ENCODE measurements around the gene CAP1. TPM values are rescaled to one million over a fixed set of nuclear protein-coding genes. Genes with fewer than 3 reads are reported as not detected.

Gene CAP1
- total and polyA plus RNA-seq, 2 donors (not counting 3 experiments of a cell fraction or from before 2014, with no cell fraction given): 191 to 427 TPM

- Histone ChIP-seq H2AFZ (ENCODE audit: low read depth, low read length) (no peak overlapping the region), H3K9me1 (replicated peaks; ENCODE audit: control insufficient read depth, extremely low read depth, insufficient read depth, low read length) (no peaks in the 10 kb centered on the region), H4K20me1 (replicated peaks; ENCODE audit: control insufficient read depth, extremely low read depth, insufficient read depth, low read length) (no peaks in the 10 kb centered on the region), H3K27me3 (ENCODE audit: control insufficient read depth in 2 of 2, insufficient read depth in 2 of 2, low read length in 2 of 2) (peaks cover 2 to 17% of the 10 kb centered on the region in 2 experiments), H3K79me2 (ENCODE audit: control insufficient read depth, insufficient read depth, low read length) (no peaks in the 10 kb centered on the region), H3K9me3 (replicated peaks; ENCODE audit: control insufficient read depth, insufficient read depth, low read length) (no peaks in the 10 kb centered on the region), H3K4me2 (ENCODE audit: insufficient read depth, low read length) (no peak overlapping the region), H3K9ac (replicated peaks; ENCODE audit: extremely low read depth, insufficient read depth, low read length) (no peak overlapping the region), H3K27ac (ENCODE audit: insufficient read depth, low read depth, low read length) (no peak overlapping the region), H3K4me1 (ENCODE audit: control insufficient read depth, extremely low read depth, insufficient read depth, low read length) (peaks cover 5% of the 10 kb centered on the region), H3K36me3 (ENCODE audit: control insufficient read depth in 2 of 2, extremely low read depth in 1 of 2, insufficient read depth in 2 of 2, low read length in 2 of 2) (no peaks in the 10 kb centered on the region), H3K4me3 (replicated peaks in 1 of 3; ENCODE audit: insufficient read depth in 1 of 3, low read depth in 1 of 3, low read length in 3 of 3) (no peak overlapping the region)
- intact Hi-C loops (cut with micrococcal nuclease): no loop called here
- TF ChIP-seq, protein P1, sequence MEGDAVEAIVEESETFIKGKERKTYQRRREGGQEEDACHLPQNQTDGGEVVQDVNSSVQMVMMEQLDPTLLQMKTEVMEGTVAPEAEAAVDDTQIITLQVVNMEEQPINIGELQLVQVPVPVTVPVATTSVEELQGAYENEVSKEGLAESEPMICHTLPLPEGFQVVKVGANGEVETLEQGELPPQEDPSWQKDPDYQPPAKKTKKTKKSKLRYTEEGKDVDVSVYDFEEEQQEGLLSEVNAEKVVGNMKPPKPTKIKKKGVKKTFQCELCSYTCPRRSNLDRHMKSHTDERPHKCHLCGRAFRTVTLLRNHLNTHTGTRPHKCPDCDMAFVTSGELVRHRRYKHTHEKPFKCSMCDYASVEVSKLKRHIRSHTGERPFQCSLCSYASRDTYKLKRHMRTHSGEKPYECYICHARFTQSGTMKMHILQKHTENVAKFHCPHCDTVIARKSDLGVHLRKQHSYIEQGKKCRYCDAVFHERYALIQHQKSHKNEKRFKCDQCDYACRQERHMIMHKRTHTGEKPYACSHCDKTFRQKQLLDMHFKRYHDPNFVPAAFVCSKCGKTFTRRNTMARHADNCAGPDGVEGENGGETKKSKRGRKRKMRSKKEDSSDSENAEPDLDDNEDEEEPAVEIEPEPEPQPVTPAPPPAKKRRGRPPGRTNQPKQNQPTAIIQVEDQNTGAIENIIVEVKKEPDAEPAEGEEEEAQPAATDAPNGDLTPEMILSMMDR (IDR thresholded peaks at IDR 0.05; ENCODE audit: extremely low read depth in 1 of 2, insufficient read depth in 1 of 2, low read depth in 1 of 2, low read length in 2 of 2): no peak
- TF ChIP-seq EZH2 (IDR thresholded peaks at IDR 0.05; ENCODE audit: borderline replicate concordance, low read depth, low read length, severe bottlenecking) (no peak), POLR2A (IDR thresholded peaks at IDR 0.05; ENCODE audit: low read depth, low read length) (no peak), MYC (IDR thresholded peaks at IDR 0.05; ENCODE audit: low read depth, low read length) (no peak)
- CTCF ChIA-PET: interaction anchor here (1.1 to 1.4 kb wide), 3 partner anchors 42 to 303 kb away, joined by 3 to 6 read pairs (median 4); no protein-coding TSS in a partner anchor
- FAIRE-seq (no peak), DNase-seq (ENCODE audit: low read depth, low spot score) (no peak)
- no TSS peak for BruUV-seq (replicated peaks)
- POLR2A ChIA-PET: no interaction called here
- dilution Hi-C loops (cut with MboI; ENCODE audit: extremely low pct_ligation_motif_present, low sequenced_read_pairs): no loop called here
Measured at GRCh38 chr1:40102038-40102437, 61.5 kb downstream of the CAP1 start.

GRCh38 chr1:40102896-40103295 is 62.4 kb downstream of the CAP1 start:
- Histone ChIP-seq H3K9me1 (replicated peaks; ENCODE audit: control insufficient read depth, extremely low read depth, insufficient read depth, low read length) (no peaks in the 10 kb centered on the region), H4K20me1 (replicated peaks; ENCODE audit: control insufficient read depth, extremely low read depth, insufficient read depth, low read length) (no peaks in the 10 kb centered on the region), H3K36me3 (ENCODE audit: control insufficient read depth in 2 of 2, extremely low read depth in 1 of 2, insufficient read depth in 2 of 2, low read length in 2 of 2) (no peaks in the 10 kb centered on the region), H2AFZ (ENCODE audit: low read depth, low read length) (no peak overlapping the region), H3K4me2 (ENCODE audit: insufficient read depth, low read length) (no peak overlapping the region), H3K4me1 (ENCODE audit: control insufficient read depth, extremely low read depth, insufficient read depth, low read length) (no peaks in the 10 kb centered on the region), H3K27me3 (ENCODE audit: control insufficient read depth in 2 of 2, insufficient read depth in 2 of 2, low read length in 2 of 2) (peaks cover 2 to 17% of the 10 kb centered on the region in 2 experiments), H3K4me3 (replicated peaks in 1 of 3; ENCODE audit: insufficient read depth in 1 of 3, low read depth in 1 of 3, low read length in 3 of 3) (no peak overlapping the region), H3K27ac (ENCODE audit: insufficient read depth, low read depth, low read length) (no peak overlapping the region), H3K9ac (replicated peaks; ENCODE audit: extremely low read depth, insufficient read depth, low read length) (no peak overlapping the region), H3K9me3 (replicated peaks; ENCODE audit: control insufficient read depth, insufficient read depth, low read length) (no peaks in the 10 kb centered on the region), H3K79me2 (ENCODE audit: control insufficient read depth, insufficient read depth, low read length) (no peaks in the 10 kb centered on the region)
- no peak for DNase-seq (ENCODE audit: low read depth, low spot score)
- no peak for FAIRE-seq
- BruUV-seq (replicated peaks): no TSS peak
- CTCF ChIA-PET: interaction anchor here (1.1 to 1.2 kb wide), 3 partner anchors 41 to 236 kb away, joined by 3 to 4 read pairs (median 3); no protein-coding TSS in a partner anchor
- dilution Hi-C loops (cut with MboI; ENCODE audit: extremely low pct_ligation_motif_present, low sequenced_read_pairs): no loop called here
- TF ChIP-seq JUN (IDR thresholded peaks at IDR 0.05; ENCODE audit: borderline replicate concordance, insufficient read depth, insufficient read length, low read depth) (no peak), GATA2 (IDR thresholded peaks at IDR 0.05; ENCODE audit: insufficient read depth, insufficient read length, low read depth, low read length) (no peak), POLR2A (IDR thresholded peaks at IDR 0.05; ENCODE audit: low read depth, low read length) (no peak), FOS (IDR thresholded peaks at IDR 0.05; ENCODE audit: borderline replicate concordance, insufficient read depth, low read length) (no peak), MAX (IDR thresholded peaks at IDR 0.05; ENCODE audit: insufficient read depth, insufficient read length) (no peak), MYC (IDR thresholded peaks at IDR 0.05; ENCODE audit: low read depth, low read length) (no peak), EZH2 (IDR thresholded peaks at IDR 0.05; ENCODE audit: borderline replicate concordance, low read depth, low read length, severe bottlenecking) (no peak), POLR2AphosphoS5 (IDR thresholded peaks at IDR 0.05; ENCODE audit: insufficient read depth, low read depth, low read length) (no peak)
- TF ChIP-seq, protein P1 (IDR thresholded peaks at IDR 0.05; ENCODE audit: extremely low read depth in 1 of 2, insufficient read depth in 1 of 2, low read depth in 1 of 2, low read length in 2 of 2): no peak
- intact Hi-C loops (cut with micrococcal nuclease): no loop called here
- POLR2A ChIA-PET: no interaction called here
